ENCODE results near the gene FRMD4B.

The FRMD4B gene

GRCh38 chr3:69120879-69121464 is 264.9 kb downstream of the FRMD4B start:
- DNase-seq: peak; percentile 86 to 88
